ENCODE data around the gene SFXN3. TPM values are rescaled to one million over a fixed set of nuclear protein-coding genes. Genes with fewer than 3 reads are reported as not detected.

The SFXN3 gene, protein sequence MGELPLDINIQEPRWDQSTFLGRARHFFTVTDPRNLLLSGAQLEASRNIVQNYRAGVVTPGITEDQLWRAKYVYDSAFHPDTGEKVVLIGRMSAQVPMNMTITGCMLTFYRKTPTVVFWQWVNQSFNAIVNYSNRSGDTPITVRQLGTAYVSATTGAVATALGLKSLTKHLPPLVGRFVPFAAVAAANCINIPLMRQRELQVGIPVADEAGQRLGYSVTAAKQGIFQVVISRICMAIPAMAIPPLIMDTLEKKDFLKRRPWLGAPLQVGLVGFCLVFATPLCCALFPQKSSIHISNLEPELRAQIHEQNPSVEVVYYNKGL
- 15.3 and 25.7 TPM in 2 replicates for total RNA-seq (ENCODE audit: low replicate concordance)
- long read RNA-seq, partial matches to known transcripts: 2 of 5 reads
- long read RNA-seq, other reads (novel, unspliced or antisense): 3 of 5 reads

DNA sequence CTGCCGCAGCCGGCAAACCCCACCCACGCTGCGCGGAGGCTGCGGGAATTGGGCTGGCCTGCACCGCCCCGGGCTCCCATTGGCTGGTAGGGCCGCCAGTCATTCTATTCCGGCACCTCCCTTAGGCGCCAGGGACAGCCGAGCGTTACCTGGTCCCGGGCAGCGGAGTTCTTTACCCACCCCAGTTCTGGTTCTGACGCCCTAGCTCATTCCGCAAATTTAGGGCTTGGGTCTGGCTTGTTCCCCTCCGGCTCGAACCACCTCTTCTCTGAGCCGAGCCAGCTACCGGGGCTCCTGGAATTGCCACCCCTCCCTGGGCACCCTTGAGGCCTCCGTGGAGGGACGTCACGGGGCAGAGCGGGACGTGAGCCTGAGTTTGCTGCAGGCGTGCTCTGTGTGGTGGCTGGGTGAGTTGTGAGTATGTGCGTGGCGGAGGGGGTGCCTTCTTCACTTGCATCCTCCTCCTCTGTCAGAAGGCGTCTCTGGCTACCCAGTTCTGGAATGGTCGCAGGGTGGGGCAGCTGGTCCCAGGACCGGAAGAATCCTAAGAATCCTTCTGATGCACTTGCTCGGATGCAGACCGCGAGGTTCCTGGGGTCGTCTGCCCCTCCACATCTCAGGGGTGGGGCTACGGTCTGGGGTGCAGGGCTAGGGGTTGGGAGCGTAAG, at the start of gene SFXN3, which contains the start of gene PDZD7:
Gene SFXN3 (plus strand): TSS at position 107 of the 668 bp plus-strand sequence. CDS start 3,461 bp downstream, outside the sequence.
Gene PDZD7 (minus strand): TSS at position 2 of the 668 bp plus-strand sequence. CDS start 910 bp downstream, outside the sequence.
- H3K4me1 Mint-ChIP-seq (ENCODE audit: unreplicated experiment): peaks cover 30% of the 10 kb centered on the region
- peaks cover 37% of the 10 kb centered on the region for H3K27me3 Mint-ChIP-seq
- H3K27ac Mint-ChIP-seq: peak within 1 kb of the TSS; percentile 98
- no peaks in the 10 kb centered on the region for H3K9me3 Mint-ChIP-seq
- peak within 1 kb of the TSS; percentile 94 for H3K4me3 Mint-ChIP-seq
- H3K36me3 Mint-ChIP-seq: no peaks in the 10 kb centered on the region
- TF ChIP-seq, protein P1, sequence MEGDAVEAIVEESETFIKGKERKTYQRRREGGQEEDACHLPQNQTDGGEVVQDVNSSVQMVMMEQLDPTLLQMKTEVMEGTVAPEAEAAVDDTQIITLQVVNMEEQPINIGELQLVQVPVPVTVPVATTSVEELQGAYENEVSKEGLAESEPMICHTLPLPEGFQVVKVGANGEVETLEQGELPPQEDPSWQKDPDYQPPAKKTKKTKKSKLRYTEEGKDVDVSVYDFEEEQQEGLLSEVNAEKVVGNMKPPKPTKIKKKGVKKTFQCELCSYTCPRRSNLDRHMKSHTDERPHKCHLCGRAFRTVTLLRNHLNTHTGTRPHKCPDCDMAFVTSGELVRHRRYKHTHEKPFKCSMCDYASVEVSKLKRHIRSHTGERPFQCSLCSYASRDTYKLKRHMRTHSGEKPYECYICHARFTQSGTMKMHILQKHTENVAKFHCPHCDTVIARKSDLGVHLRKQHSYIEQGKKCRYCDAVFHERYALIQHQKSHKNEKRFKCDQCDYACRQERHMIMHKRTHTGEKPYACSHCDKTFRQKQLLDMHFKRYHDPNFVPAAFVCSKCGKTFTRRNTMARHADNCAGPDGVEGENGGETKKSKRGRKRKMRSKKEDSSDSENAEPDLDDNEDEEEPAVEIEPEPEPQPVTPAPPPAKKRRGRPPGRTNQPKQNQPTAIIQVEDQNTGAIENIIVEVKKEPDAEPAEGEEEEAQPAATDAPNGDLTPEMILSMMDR (conservative IDR thresholded peaks at IDR 0.05): no peak
- peak; percentile 95 for DNase-seq (ENCODE audit: extremely low spot score, unreplicated experiment)

DNA sequence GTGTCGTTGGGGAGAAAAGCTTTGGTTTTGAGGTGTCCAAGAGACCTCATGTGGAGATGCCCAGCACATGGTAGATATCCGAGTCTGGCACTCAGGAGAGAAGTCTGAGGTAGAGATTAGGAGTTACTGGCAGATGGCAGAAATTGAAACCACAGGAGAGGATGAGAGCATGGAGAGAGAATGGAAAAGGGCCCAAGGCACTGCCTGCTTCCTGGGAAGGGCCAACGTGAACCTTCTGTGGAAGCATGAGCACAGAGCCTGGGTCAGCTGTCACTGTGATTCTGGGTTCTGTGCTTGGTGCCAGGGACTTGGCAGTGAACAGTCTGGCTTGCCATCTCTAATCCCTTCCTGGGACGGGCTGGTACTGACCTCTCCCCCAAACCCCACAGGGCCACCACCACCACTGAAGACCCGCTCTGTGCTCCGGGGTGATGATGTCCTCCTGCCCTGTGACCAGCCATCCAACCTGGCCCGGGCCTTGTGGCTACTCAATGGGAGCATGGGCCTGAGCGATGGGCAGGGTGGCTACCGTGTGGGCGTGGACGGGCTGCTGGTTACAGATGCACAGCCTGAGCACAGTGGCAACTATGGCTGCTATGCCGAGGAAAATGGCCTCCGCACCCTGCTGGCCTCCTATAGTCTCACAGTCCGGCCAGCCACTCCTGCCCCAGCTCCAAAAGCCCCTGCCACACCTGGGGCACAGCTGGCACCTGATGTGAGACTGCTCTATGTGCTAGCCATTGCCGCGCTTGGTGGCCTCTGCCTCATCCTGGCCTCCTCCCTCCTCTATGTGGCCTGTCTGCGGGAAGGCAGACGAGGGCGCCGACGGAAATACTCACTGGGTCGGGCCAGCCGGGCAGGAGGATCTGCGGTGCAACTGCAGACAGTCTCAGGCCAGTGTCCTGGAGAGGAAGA, 47.9 kb upstream of the SFXN3 start:
- no peak overlapping the region for H3K27ac Mint-ChIP-seq
- no peaks in the 10 kb centered on the region for H3K27me3 Mint-ChIP-seq
- H3K9me3 Mint-ChIP-seq: no peaks in the 10 kb centered on the region
- peak overlapping the region; percentile 1 for H3K4me3 Mint-ChIP-seq
- peaks cover 22% of the 10 kb centered on the region for H3K4me1 Mint-ChIP-seq (ENCODE audit: unreplicated experiment)
- H3K36me3 Mint-ChIP-seq: peaks cover 9% of the 10 kb centered on the region
- TF ChIP-seq, protein P1 (conservative IDR thresholded peaks at IDR 0.05): no peak
- peak; percentile 63 for DNase-seq (ENCODE audit: extremely low spot score, unreplicated experiment)

DNA sequence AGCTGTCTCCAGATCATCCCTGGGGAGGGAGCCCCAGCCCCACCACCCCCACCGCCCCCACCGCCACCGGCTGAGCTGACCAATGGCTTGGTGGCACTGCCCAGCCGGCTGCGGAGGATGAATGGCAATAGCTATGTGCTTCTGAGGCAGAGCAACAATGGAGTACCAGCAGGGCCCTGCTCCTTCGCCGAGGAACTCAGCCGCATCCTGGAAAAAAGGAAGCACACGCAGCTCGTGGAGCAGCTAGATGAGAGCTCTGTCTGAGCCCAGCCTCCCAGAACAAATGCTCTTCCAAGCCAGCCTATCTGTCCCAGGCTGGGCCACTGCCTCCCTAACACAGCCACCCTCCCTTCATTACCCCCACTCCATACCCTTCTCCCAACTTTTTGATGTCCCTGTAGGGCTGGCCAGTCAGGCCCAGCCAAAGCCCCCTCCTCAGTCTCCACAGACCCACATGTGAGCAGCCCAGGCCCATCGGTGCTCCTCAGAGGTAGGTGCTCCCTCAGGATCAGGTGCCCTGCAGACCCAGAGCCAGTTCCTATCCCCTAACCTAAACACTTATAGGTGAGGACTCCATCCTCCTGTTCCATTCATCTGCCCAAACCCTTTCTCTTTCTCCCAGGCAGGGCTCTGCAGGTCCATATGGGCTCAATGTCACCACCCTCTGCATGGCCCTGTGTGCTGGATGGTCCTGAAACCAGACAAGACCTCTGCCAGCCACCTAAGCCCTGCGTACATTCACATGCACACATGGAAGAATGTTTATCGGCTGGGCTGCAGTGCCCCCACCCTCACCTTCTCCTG, 47.0 kb upstream of the SFXN3 start:
- H3K27ac Mint-ChIP-seq: peak overlapping the region; percentile 39
- peaks cover 22% of the 10 kb centered on the region for H3K4me1 Mint-ChIP-seq (ENCODE audit: unreplicated experiment)
- peaks cover 9% of the 10 kb centered on the region for H3K36me3 Mint-ChIP-seq
- TF ChIP-seq, protein P1 (conservative IDR thresholded peaks at IDR 0.05): no peak
- H3K27me3 Mint-ChIP-seq: no peaks in the 10 kb centered on the region
- H3K9me3 Mint-ChIP-seq: no peaks in the 10 kb centered on the region
- H3K4me3 Mint-ChIP-seq: peak overlapping the region; percentile 39
- DNase-seq (ENCODE audit: extremely low spot score, unreplicated experiment): no peak

DNA sequence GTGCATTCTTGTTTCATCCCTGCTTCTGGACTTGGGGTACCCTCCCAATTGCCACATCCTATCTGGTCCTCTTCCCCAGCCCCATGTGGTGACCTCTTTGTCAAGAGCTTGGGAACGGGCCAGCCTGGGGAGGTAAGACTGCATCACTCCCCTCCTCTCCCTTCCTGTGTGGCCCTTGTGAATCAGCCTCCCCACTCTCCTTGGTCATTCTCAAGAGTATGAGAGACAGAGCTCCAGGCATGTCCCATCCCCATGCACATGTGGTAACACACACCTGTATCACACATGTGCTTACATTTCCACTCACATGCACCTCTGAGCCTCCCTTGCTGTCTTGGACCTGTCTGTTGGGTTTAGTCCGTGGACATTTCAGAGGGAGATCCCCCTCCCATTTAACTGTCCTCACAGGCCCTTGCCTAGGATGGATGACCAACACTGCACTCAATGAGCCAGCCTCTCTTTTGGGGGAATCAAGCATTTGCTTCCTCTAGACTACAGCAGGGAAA, 46.3 kb upstream of the SFXN3 start:
- Mint-ChIP-seq H3K4me3 (no peak overlapping the region), H3K27ac (no peak overlapping the region), H3K27me3 (no peaks in the 10 kb centered on the region), H3K9me3 (no peaks in the 10 kb centered on the region), H3K36me3 (peaks cover 9% of the 10 kb centered on the region), H3K4me1 (ENCODE audit: unreplicated experiment) (peaks cover 22% of the 10 kb centered on the region)
- DNase-seq (ENCODE audit: extremely low spot score, unreplicated experiment): no peak
- TF ChIP-seq, protein P1 (conservative IDR thresholded peaks at IDR 0.05): no peak

All from type B pancreatic cell (in vitro differentiated cells).